ENCODE measurements around the gene HDGFL2.

The HDGFL2 gene

DNA sequence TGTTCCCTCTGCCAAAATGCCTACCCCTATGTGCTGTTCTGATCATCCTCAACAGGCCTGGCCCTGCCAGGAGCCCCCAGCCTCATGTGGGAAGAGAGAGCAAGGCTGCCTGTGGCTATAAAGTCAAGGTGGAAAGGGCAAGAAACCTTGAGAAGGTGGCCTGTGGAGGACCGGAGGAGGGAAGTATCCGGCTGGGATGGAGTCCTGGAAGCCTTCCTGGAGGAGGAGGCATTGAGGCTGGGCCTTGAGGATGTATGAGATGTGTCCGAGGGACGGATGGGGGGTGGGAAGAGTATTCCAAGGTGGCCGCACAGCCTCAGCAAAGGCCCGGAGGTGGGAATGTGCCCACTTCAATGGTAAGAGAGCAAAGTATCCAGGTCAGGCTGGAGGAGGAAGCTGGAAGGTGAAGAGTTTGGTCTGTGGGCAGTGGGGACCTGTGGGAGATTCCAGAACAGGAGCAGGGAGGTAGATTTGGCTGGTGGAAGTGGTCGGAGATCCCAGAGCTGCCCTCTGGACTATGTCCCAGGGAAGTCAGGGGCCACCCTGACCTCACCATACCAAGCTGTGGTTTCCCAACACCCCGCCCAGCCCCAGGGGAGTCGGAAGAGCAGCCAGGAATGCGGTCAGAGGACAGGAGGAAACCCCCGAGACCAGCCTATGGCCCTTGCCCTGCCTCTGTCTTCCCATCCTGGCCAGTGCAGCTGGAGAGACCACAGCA, 49.2 kb downstream of the HDGFL2 start:
- no peaks in the 10 kb centered on the region for H3K9me3 ChIP-seq (ENCODE audit: control insufficient read depth, insufficient read depth, low read depth, low read length)
- H3K4me3 ChIP-seq (ENCODE audit: low read depth, low read length) = no peak overlapping the region
- H3K27ac ChIP-seq (ENCODE audit: extremely low read depth, low read depth, low read length) = no peak overlapping the region
- CTCF ChIA-PET = interaction anchor here (0.5 to 5.2 kb wide), 7 partner anchors 13 to 337 kb away, joined by 3 to 41 read pairs (median 4); no protein-coding TSS in a partner anchor
- H3K4me1 ChIP-seq (ENCODE audit: control insufficient read depth, insufficient read depth, low read length) = no peaks in the 10 kb centered on the region
- POLR2A ChIA-PET = interaction anchor here (1.1 kb wide), 1 partner anchor 14 kb away, joined by 3 read pairs; the partner anchor contains the start of gene PLIN5
- no peak for TF ChIP-seq ZNF529 (tag by site-specific recombination; IDR thresholded peaks at IDR 0.05; ENCODE audit: insufficient replicate concordance)
- TF ChIP-seq, protein P1, sequence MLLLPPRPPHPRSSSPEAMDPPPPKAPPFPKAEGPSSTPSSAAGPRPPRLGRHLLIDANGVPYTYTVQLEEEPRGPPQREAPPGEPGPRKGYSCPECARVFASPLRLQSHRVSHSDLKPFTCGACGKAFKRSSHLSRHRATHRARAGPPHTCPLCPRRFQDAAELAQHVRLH (tag by site-specific recombination; IDR thresholded peaks at IDR 0.05) = no peak
- no peaks in the 10 kb centered on the region for H3K36me3 ChIP-seq (ENCODE audit: control insufficient read depth in 2 of 2, insufficient read depth in 1 of 2, low read length in 2 of 2)

DNA sequence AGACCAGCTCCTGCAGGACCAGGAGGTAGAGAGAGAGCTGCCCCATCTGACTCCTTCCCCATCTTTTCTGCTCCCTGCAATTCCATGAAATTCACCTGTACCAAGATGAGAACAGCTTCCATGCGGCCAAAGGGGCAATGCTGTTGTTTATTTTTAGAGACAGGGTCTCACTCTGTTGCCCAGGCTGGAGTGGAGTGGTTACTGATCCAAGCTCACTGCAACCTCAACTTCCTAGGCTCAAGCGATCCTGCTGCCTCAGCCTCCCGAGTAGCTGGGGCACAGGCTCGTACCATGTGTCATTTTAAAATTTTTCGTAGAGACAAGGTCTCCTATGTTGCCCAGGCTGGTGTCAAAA, 49.8 kb downstream of the HDGFL2 start:
- TF ChIP-seq ZNF121 (tag by site-specific recombination; IDR thresholded peaks at IDR 0.05) (0 out of 2 replicates have a peak, but pooled peaks have one; percentile 43), ZBTB6 (tag by site-specific recombination; IDR thresholded peaks at IDR 0.05) (no peak), ZNF26 (tag by site-specific recombination; IDR thresholded peaks at IDR 0.05) (no peak), ZNF112 (tag by site-specific recombination; IDR thresholded peaks at IDR 0.05) (no peak)
- Histone ChIP-seq H3K36me3 (ENCODE audit: control insufficient read depth in 2 of 2, insufficient read depth in 1 of 2, low read length in 2 of 2) (no peaks in the 10 kb centered on the region), H3K4me3 (ENCODE audit: low read depth, low read length) (no peak overlapping the region), H3K4me1 (ENCODE audit: control insufficient read depth, insufficient read depth, low read length) (no peaks in the 10 kb centered on the region), H3K27ac (ENCODE audit: extremely low read depth, low read depth, low read length) (no peak overlapping the region), H3K9me3 (ENCODE audit: control insufficient read depth, insufficient read depth, low read depth, low read length) (no peaks in the 10 kb centered on the region)
- ChIA-PET CTCF (interaction anchor here (0.5 to 5.2 kb wide), 5 partner anchors 12 to 337 kb away, joined by 3 to 41 read pairs (median 5); no protein-coding TSS in a partner anchor), POLR2A (interaction anchor here (1.1 kb wide), 1 partner anchor 13 kb away, joined by 3 read pairs; the partner anchor contains the start of gene PLIN5)

- no peaks in the 10 kb centered on the region for H3K9me3 ChIP-seq (ENCODE audit: control insufficient read depth, insufficient read depth, low read depth, low read length)
- ChIA-PET CTCF (interaction anchor here (0.5 to 5.2 kb wide), 21 partner anchors 8 to 390 kb away, joined by 3 to 72 read pairs (median 5); partner anchors contain the start of genes HDGFL2, LRG1, MYDGF and PLIN5), POLR2A (no interaction called here)
- no peak for TF ChIP-seq GLIS1 (tag by site-specific recombination; IDR thresholded peaks at IDR 0.05)
- no peak for TF ChIP-seq ZXDB (tag by site-specific recombination; IDR thresholded peaks at IDR 0.05)
- TF ChIP-seq HIC1 (tag by site-specific recombination; IDR thresholded peaks at IDR 0.05) = no peak
- no peak for TF ChIP-seq ZSCAN23 (tag by site-specific recombination; IDR thresholded peaks at IDR 0.05)
- no peak for TF ChIP-seq ZNF121 (tag by site-specific recombination; IDR thresholded peaks at IDR 0.05)
- no peak for TF ChIP-seq ZNF335 (tag by site-specific recombination; conservative IDR thresholded peaks at IDR 0.05)
- no peak for TF ChIP-seq ZNF585B (tag by site-specific recombination; IDR thresholded peaks at IDR 0.05)
- no peak for TF ChIP-seq ZNF23 (tag by site-specific recombination; IDR thresholded peaks at IDR 0.05; ENCODE audit: borderline replicate concordance)
- TF ChIP-seq ZNF266 (tag by site-specific recombination; IDR thresholded peaks at IDR 0.05; ENCODE audit: low read depth) = no peak
- TF ChIP-seq BCL11A (tag by site-specific recombination; IDR thresholded peaks at IDR 0.05; ENCODE audit: low read depth) = no peak
- no peak for TF ChIP-seq ZIC2 (tag by site-specific recombination; IDR thresholded peaks at IDR 0.05)
- no peak for TF ChIP-seq ZNF404 (tag by site-specific recombination; IDR thresholded peaks at IDR 0.05)
- no peak for TF ChIP-seq ZNF274 (IDR thresholded peaks at IDR 0.05; ENCODE audit: low read length)
- no peak for TF ChIP-seq ZNF274 (tag by site-specific recombination; IDR thresholded peaks at IDR 0.05; ENCODE audit: borderline replicate concordance)
- no peak for TF ChIP-seq GFI1B (tag by site-specific recombination; IDR thresholded peaks at IDR 0.05)
- no peak for TF ChIP-seq ZNF510 (tag by site-specific recombination; IDR thresholded peaks at IDR 0.05; ENCODE audit: insufficient replicate concordance)
- no peak overlapping the region for H3K4me3 ChIP-seq (ENCODE audit: low read depth, low read length)
- no peaks in the 10 kb centered on the region for H3K36me3 ChIP-seq (ENCODE audit: control insufficient read depth in 2 of 2, insufficient read depth in 1 of 2, low read length in 2 of 2)
- no peak overlapping the region for H3K27ac ChIP-seq (ENCODE audit: extremely low read depth, low read depth, low read length)
- H3K4me1 ChIP-seq (ENCODE audit: control insufficient read depth, insufficient read depth, low read length) = no peaks in the 10 kb centered on the region
Observed at GRCh38 chr19:4522291-4523002, 50.4 kb downstream of the HDGFL2 start.

All from HEK293 (cell line).